Measurements from ENCODE around the gene GRIN2A.

DNA sequence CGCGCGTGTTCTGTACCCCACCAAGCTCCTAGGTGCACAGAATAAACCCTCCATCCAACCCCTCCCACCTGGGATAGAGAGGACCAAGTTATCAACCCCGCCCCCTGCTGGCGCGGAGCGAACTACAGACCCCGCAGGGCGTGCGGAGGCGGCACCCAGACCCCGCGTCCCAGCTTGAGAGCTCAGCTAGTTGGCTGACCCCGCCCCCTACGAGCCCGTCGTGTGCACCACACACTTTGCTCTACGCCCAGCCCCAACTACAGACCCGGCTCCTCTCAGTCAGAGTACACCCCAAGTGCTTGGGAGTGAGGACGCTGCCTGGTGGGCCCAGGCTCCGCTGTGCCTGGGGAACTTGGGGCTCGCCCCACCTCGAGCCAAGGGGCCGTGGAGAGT, 1.5 kb downstream of the GRIN2A start:
- TF ChIP-seq, protein P1, sequence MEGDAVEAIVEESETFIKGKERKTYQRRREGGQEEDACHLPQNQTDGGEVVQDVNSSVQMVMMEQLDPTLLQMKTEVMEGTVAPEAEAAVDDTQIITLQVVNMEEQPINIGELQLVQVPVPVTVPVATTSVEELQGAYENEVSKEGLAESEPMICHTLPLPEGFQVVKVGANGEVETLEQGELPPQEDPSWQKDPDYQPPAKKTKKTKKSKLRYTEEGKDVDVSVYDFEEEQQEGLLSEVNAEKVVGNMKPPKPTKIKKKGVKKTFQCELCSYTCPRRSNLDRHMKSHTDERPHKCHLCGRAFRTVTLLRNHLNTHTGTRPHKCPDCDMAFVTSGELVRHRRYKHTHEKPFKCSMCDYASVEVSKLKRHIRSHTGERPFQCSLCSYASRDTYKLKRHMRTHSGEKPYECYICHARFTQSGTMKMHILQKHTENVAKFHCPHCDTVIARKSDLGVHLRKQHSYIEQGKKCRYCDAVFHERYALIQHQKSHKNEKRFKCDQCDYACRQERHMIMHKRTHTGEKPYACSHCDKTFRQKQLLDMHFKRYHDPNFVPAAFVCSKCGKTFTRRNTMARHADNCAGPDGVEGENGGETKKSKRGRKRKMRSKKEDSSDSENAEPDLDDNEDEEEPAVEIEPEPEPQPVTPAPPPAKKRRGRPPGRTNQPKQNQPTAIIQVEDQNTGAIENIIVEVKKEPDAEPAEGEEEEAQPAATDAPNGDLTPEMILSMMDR (IDR thresholded peaks at IDR 0.05 in 8 of 11, conservative IDR thresholded peaks at IDR 0.05 in 3 of 11): peak in 3 of 11 experiments; percentile 6 to 19 (median 12)
- no peak for TF ChIP-seq POLR2A (IDR thresholded peaks at IDR 0.05)

All from spleen (tissue), 7 donors.